Measurements from ENCODE around the gene GSN.

Gene GSN

GRCh38 chr9:121313458-121314152, 45.6 kb downstream of the GSN start:
- no peak for TF ChIP-seq CTCF (IDR thresholded peaks at IDR 0.05; ENCODE audit: low read length, missing control alignments)
- no peak for DNase-seq (ENCODE audit: low read depth)
- no peak overlapping the region for H3K4me3 ChIP-seq (replicated peaks; ENCODE audit: low read depth, low read length)

- H3K4me3 ChIP-seq (replicated peaks; ENCODE audit: low read depth, low read length): no peak overlapping the region
- TF ChIP-seq CTCF (IDR thresholded peaks at IDR 0.05; ENCODE audit: low read length, missing control alignments): no peak
- DNase-seq (ENCODE audit: low read depth): no peak
These were observed 48.4 kb downstream of the GSN start for GRCh38 chr9:121316378-121316777.

- DNase-seq (ENCODE audit: low read depth): no peak
- no peak overlapping the region for H3K4me3 ChIP-seq (replicated peaks; ENCODE audit: low read depth, low read length)
- TF ChIP-seq CTCF (IDR thresholded peaks at IDR 0.05; ENCODE audit: low read length, missing control alignments): no peak
These were observed 49.0 kb downstream of the GSN start for GRCh38 chr9:121316852-121317373.

GRCh38 chr9:121317737-121318630, 50.0 kb downstream of the GSN start:
- no peak for DNase-seq (ENCODE audit: low read depth)
- TF ChIP-seq CTCF (IDR thresholded peaks at IDR 0.05; ENCODE audit: low read length, missing control alignments): no peak
- no peak overlapping the region for H3K4me3 ChIP-seq (replicated peaks; ENCODE audit: low read depth, low read length)

- no peak for TF ChIP-seq CTCF (IDR thresholded peaks at IDR 0.05; ENCODE audit: low read length, missing control alignments)
- H3K4me3 ChIP-seq (replicated peaks; ENCODE audit: low read depth, low read length): no peak overlapping the region
- DNase-seq (ENCODE audit: low read depth): no peak
These were observed 50.8 kb downstream of the GSN start for GRCh38 chr9:121318631-121319382.

- H3K4me3 ChIP-seq (replicated peaks; ENCODE audit: low read depth, low read length): no peak overlapping the region
- no peak for DNase-seq (ENCODE audit: low read depth)
- no peak for TF ChIP-seq CTCF (IDR thresholded peaks at IDR 0.05; ENCODE audit: low read length, missing control alignments)
These were observed 51.4 kb downstream of the GSN start for GRCh38 chr9:121319383-121319780.

Data from fibroblast of pulmonary artery (primary cell).